CD4-positive, alpha-beta memory T cell (primary cell): Measurements from ENCODE around the gene TMEM91. TPM values are rescaled to one million over a fixed set of nuclear protein-coding genes. Genes with fewer than 3 reads are reported as not detected.
"Not testable (repeated sequence)": the region's sequence is repeated elsewhere in the genome, so short reads cannot be mapped to it uniquely, and the experiment has no call there.

ENCODE experiments used
- CTCF ChIA-PET: fragments of 350-600 bp; sonication (Branson Sonifier 250); formaldehyde crosslinking; loops from one replicate; lab custom pipeline; 2021; ENCODE audit warnings: inconsistent platforms; ENCODE audit not compliant: partially characterized antibody; lab: Charles Lee
- POLR2A ChIA-PET: fragments of 350-600 bp; sonication (Branson Sonifier 250); formaldehyde crosslinking; loops from one replicate; lab custom pipeline; 2021; ENCODE audit not compliant: partially characterized antibody; lab: Charles Lee
- DNase-seq, 5 donors: peaks; one replicate each; pipeline versions ENCODE4 v3.0.0 to v3.0.0-alpha.2; 2020 to 2022; ENCODE audit warnings: mixed read lengths in 1 of 5
- H3K27ac ChIP-seq: one replicate; pipeline ENCODE4 v1.7.0; 2013; ENCODE audit warnings: low read depth, low read length
- H3K27me3 ChIP-seq: 2 replicates; pipeline ENCODE4 v1.7.0; 2013; ENCODE audit warnings: mild to moderate bottlenecking, low read length, moderate library complexity; ENCODE audit not compliant: insufficient read depth
- H3K36me3 ChIP-seq: 2 replicates; pipeline ENCODE4 v1.7.0; 2013; ENCODE audit warnings: mild to moderate bottlenecking, low read length, moderate library complexity; ENCODE audit not compliant: insufficient read depth
- H3K4me1 ChIP-seq: 2 replicates; pipeline ENCODE4 v1.7.0; 2013; ENCODE audit warnings: mild to moderate bottlenecking, low read length, moderate library complexity; ENCODE audit not compliant: insufficient read depth
- H3K4me3 ChIP-seq, 2 donors: one replicate each; pipeline ENCODE4 v1.7.0; 2013; ENCODE audit warnings: low read length in 2 of 2, mild to moderate bottlenecking in 1 of 2
- H3K9me3 ChIP-seq, 2 donors: one replicate each; pipeline ENCODE4 v1.7.0; 2013; ENCODE audit warnings: low read length in 2 of 2, control low read depth in 1 of 2; ENCODE audit not compliant: control insufficient read depth in 1 of 2
- H3K27ac Mint-ChIP-seq, 7 donors: one replicate each; pipeline ENCODE4 v1.8.0; 2020 to 2021; ENCODE audit warnings: mixed read lengths in 7 of 7, mild to moderate bottlenecking in 6 of 7, inconsistent platforms in 3 of 7, moderate library complexity in 3 of 7
- H3K27me3 Mint-ChIP-seq, 2 donors: one replicate each; pipeline ENCODE4 v1.8.0; 2020 to 2021; ENCODE audit warnings: mixed read lengths in 2 of 2
- H3K36me3 Mint-ChIP-seq, 2 donors: one replicate each; pipeline ENCODE4 v1.8.0; 2020 to 2021; ENCODE audit warnings: mixed read lengths in 2 of 2, inconsistent platforms in 1 of 2, mild to moderate bottlenecking in 1 of 2
- H3K4me1 Mint-ChIP-seq, 4 donors: one replicate each; pipeline ENCODE4 v1.8.0; 2020 to 2021; ENCODE audit warnings: mixed read lengths in 4 of 4, mild to moderate bottlenecking in 1 of 4
- H3K4me3 Mint-ChIP-seq, 8 donors: one replicate each; pipeline ENCODE4 v1.8.0; 2020 to 2021; ENCODE audit warnings: mixed read lengths in 8 of 8, mild to moderate bottlenecking in 7 of 8, moderate library complexity in 6 of 8, inconsistent platforms in 3 of 8
- H3K9me3 Mint-ChIP-seq, 8 donors: one replicate each; pipeline ENCODE4 v1.8.0; 2020 to 2021; ENCODE audit warnings: mixed read lengths in 8 of 8, mild to moderate bottlenecking in 5 of 8, inconsistent platforms in 3 of 8, moderate library complexity in 1 of 8
- intact Hi-C: fragments of 100-400 bp; cut with micrococcal nuclease; formaldehyde crosslinking; loops from one replicate; pipeline ENCODE4 v1.15.1; 2023
- polyA plus RNA-seq, 2 donors: library from polyadenylated mRNA; unstranded; fragments of 300-500 nt; fragmentation: Illumina TruSeq; gene quantifications; one replicate each; pipeline ENCODE4 v1.2.3, GENCODE V29; 2021
- total RNA-seq, 2 experiments: library from RNA; stranded (reverse); gene quantifications; one replicate each; pipeline ENCODE4 v1.2.3, GENCODE V29; 2021

The TMEM91 gene
- total and polyA plus RNA-seq, 4 experiments from 2014 or later: 4.8 to 16.1 (median 9.6) TPM

DNA sequence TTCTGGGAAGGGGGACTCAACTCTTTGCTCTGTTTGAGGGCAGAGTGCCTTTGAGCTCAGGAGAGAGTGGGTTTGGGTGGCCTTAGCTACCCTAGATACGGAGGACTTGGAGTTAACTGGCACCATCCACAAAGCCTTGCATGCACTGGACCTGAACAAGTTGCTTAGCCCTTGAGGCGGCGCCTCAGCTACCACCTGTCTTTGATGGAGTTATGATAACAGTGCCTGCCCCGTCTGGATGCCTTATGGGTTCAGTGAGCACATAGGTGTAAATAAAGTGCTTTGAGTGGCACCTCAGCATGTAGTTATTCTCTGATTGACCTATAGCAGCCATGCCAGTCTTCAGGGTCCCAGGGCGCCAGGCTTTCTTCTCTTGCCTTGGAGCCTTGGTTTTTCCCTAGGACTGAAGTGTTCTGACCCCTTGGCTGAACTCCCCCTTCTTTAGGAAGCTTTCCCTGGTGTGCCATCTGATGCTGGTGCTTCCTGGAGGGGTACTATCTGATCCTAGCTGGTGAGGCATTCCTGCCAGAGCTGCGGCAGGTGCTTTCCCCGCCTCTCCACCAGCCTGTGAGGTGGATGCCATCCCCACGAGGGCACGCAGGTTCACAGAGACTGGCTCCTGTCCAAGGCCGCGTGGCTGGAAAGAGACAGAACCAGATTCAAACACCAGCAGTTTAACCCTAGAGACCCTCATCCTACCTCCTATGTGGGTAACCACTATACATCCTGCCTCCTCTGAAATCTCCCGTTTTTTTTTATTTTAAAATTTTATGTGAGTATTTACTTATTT lies 27.0 kb downstream of the TMEM91 start:
- H3K9me3 Mint-ChIP-seq: no peaks in the 10 kb centered on the region
- H3K9me3 ChIP-seq: no peaks in the 10 kb centered on the region
- no peak overlapping the region for H3K4me3 ChIP-seq
- H3K27me3 ChIP-seq: no peaks in the 10 kb centered on the region
- CTCF ChIA-PET: no interaction called here
- no peaks in the 10 kb centered on the region for H3K27me3 Mint-ChIP-seq
- H3K4me1 ChIP-seq: peaks cover 10% of the 10 kb centered on the region
- peaks cover 15 to 36% (median 23%) of the 10 kb centered on the region in 4 donors for H3K4me1 Mint-ChIP-seq
- no peak overlapping the region for H3K4me3 Mint-ChIP-seq
- H3K27ac Mint-ChIP-seq: no peak overlapping the region
- no peak overlapping the region for H3K27ac ChIP-seq
- peaks cover 4 to 15% of the 10 kb centered on the region in 2 donors for H3K36me3 Mint-ChIP-seq
- intact Hi-C loops: no loop called here
- no peak for DNase-seq
- POLR2A ChIA-PET: interaction anchor here (0.7 kb wide), 1 partner anchor 331 kb away, joined by 3 read pairs; no protein-coding TSS in a partner anchor
- no peaks in the 10 kb centered on the region for H3K36me3 ChIP-seq

DNA sequence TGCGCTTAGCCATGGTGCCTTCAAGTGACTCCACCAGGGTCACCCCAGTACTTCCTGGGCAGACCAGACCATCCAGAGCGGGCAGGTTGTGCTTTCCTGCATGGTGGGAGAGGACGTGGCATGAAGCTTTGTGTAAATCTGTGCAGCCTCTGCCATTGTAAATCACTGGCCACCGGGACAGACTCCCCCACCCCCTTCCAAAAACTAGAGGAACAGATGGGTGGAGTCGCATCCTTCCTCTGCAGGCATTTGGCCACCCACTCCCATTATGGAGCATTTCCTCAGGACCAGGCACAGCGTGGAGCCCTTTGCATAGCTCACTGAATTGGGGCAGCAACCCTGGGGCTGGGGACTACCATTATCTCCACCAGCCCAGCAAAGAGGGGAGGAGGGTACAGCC lies 29.4 kb downstream of the TMEM91 start:
- peaks cover 14 to 35% (median 25%) of the 10 kb centered on the region in 4 donors for H3K4me1 Mint-ChIP-seq
- Histone ChIP-seq H3K27me3 (no peaks in the 10 kb centered on the region), H3K4me1 (peaks cover 4% of the 10 kb centered on the region), H3K4me3 (no peak overlapping the region), H3K27ac (no peak overlapping the region), H3K9me3 (no peaks in the 10 kb centered on the region), H3K36me3 (peaks cover 3% of the 10 kb centered on the region)
- peaks cover 8 to 24% of the 10 kb centered on the region in 2 donors for H3K36me3 Mint-ChIP-seq
- ChIA-PET CTCF (interaction anchor here (1.2 kb wide), 1 partner anchor 41 kb away, joined by 3 read pairs; no protein-coding TSS in a partner anchor), POLR2A (no interaction called here)
- no peak overlapping the region for H3K27ac Mint-ChIP-seq
- no peaks in the 10 kb centered on the region for H3K9me3 Mint-ChIP-seq
- intact Hi-C loops: no loop called here
- H3K4me3 Mint-ChIP-seq: no peak overlapping the region
- H3K27me3 Mint-ChIP-seq: no peaks in the 10 kb centered on the region
- DNase-seq: no peak

DNA sequence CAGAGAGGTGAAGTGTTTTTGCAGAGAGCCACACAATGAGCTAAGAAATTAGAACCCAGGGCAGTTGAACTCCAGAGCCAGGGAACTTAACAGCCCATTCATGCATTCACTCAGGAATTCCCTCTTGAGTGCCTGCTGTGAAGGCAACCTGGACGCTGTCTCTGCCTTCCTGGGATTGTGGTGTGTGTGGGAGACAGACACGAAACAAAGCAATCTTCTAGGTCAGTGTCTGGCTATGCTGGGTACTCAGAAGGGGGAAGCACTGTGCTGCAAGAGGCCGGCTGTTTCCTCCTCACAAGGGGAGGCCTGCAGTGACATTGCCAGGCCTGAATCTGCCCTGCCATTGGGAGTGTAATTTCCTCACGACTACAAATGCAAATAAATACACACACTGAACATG lies 30.9 kb downstream of the TMEM91 start:
- H3K27me3 ChIP-seq: no peaks in the 10 kb centered on the region
- Mint-ChIP-seq H3K4me3 (no peak overlapping the region), H3K4me1 (peaks cover 11 to 29% (median 16%) of the 10 kb centered on the region in 4 donors), H3K36me3 (peaks cover 7 to 28% of the 10 kb centered on the region in 2 donors), H3K27me3 (no peaks in the 10 kb centered on the region), H3K27ac (peak overlapping the region in 1 of 7 donors; percentile 53), H3K9me3 (no peaks in the 10 kb centered on the region)
- POLR2A ChIA-PET: no interaction called here
- H3K4me1 ChIP-seq: peaks cover 4% of the 10 kb centered on the region
- no peak for DNase-seq
- no peak overlapping the region for H3K4me3 ChIP-seq
- no peak overlapping the region for H3K27ac ChIP-seq
- H3K9me3 ChIP-seq: no peaks in the 10 kb centered on the region
- intact Hi-C loops: no loop called here
- H3K36me3 ChIP-seq: peaks cover 14% of the 10 kb centered on the region
- CTCF ChIA-PET: interaction anchor here (1.2 kb wide), 1 partner anchor 43 kb away, joined by 3 read pairs; no protein-coding TSS in a partner anchor

- Mint-ChIP-seq H3K27ac (no peak overlapping the region), H3K9me3 (no peaks in the 10 kb centered on the region)
These were observed 31.9 kb downstream of the TMEM91 start for GRCh38 chr19:41408256-41408655.

DNA sequence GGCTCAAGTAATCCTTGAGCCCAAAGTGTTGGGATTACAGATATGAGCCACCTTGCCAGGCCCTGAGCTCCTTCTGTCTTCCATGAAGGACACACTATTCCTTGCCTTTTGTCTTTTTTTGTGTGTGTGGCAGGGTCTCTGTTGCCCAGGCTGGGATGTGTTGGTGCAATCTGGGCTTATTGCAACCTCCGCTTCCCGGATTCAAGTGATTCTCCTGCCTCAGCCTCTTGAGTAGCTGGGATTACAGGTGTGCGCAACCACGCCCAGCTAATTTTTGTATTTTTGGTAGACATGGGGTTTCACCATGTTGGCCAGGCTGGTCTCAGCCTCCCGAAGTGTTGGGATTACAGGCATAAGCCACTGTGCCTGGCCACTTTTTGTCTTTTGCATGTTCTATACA lies 32.5 kb downstream of the TMEM91 start:
- H3K4me3 ChIP-seq, H3K27me3 Mint-ChIP-seq, H3K4me1 ChIP-seq, intact Hi-C loops, H3K9me3 Mint-ChIP-seq, CTCF ChIA-PET, DNase-seq, H3K9me3 ChIP-seq, H3K4me3 Mint-ChIP-seq, H3K27me3 ChIP-seq, H3K27ac ChIP-seq: not testable (repeated sequence)
- peaks cover 12 to 32% of the 10 kb centered on the region in 2 donors for H3K36me3 Mint-ChIP-seq
- peaks cover 25% of the 10 kb centered on the region for H3K36me3 ChIP-seq
- H3K27ac Mint-ChIP-seq: peak overlapping the region in 2 of 7 donors; percentile 10 to 77
- H3K4me1 Mint-ChIP-seq: peaks cover 8 to 21% (median 15%) of the 10 kb centered on the region in 4 donors
- POLR2A ChIA-PET: interaction anchor here (1.4 to 2.1 kb wide), 2 partner anchors 12 to 51 kb away, joined by 3 to 4 read pairs; no protein-coding TSS in a partner anchor

More at GRCh38 chr19:41408256-41408655, 31.9 kb downstream of the TMEM91 start:
- no peak for DNase-seq
- no peaks in the 10 kb centered on the region for H3K27me3 ChIP-seq
- peaks cover 19% of the 10 kb centered on the region for H3K36me3 ChIP-seq
- Mint-ChIP-seq H3K4me3 (no peak overlapping the region), H3K36me3 (peaks cover 7 to 30% of the 10 kb centered on the region in 2 donors), H3K27me3 (no peaks in the 10 kb centered on the region), H3K4me1 (peaks cover 11 to 25% (median 16%) of the 10 kb centered on the region in 4 donors)
- intact Hi-C loops: no loop called here
- H3K4me1 ChIP-seq: peaks cover 4% of the 10 kb centered on the region
- H3K9me3 ChIP-seq: no peaks in the 10 kb centered on the region
- no peak overlapping the region for H3K27ac ChIP-seq
- ChIA-PET POLR2A (interaction anchor here (1.4 to 2.1 kb wide), 2 partner anchors 13 to 50 kb away, joined by 3 to 4 read pairs; no protein-coding TSS in a partner anchor), CTCF (interaction anchor here (0.7 kb wide), 1 partner anchor 1470 kb away, joined by 3 read pairs; no protein-coding TSS in a partner anchor)
- no peak overlapping the region for H3K4me3 ChIP-seq

GRCh38 chr19:41409288-41409687 lies 33.0 kb downstream of the TMEM91 start:
- Histone ChIP-seq H3K9me3 (no peaks in the 10 kb centered on the region), H3K36me3 (peaks cover 29% of the 10 kb centered on the region), H3K27me3 (no peaks in the 10 kb centered on the region), H3K4me3 (no peak overlapping the region), H3K4me1 (peaks cover 4% of the 10 kb centered on the region), H3K27ac (no peak overlapping the region)
- POLR2A ChIA-PET: interaction anchor here (1.4 to 2.1 kb wide), 2 partner anchors 11 to 51 kb away, joined by 3 to 4 read pairs; no protein-coding TSS in a partner anchor
- H3K4me3 Mint-ChIP-seq: no peak overlapping the region
- H3K27me3 Mint-ChIP-seq: no peaks in the 10 kb centered on the region
- H3K9me3 Mint-ChIP-seq: no peaks in the 10 kb centered on the region
- H3K27ac Mint-ChIP-seq: peak overlapping the region in 3 of 7 donors; percentile 19 to 87 (median 29)
- intact Hi-C loops: no loop called here
- CTCF ChIA-PET: interaction anchor here (1.0 kb wide), 1 partner anchor 22 kb away, joined by 3 read pairs; no protein-coding TSS in a partner anchor
- no peak for DNase-seq
- H3K4me1 Mint-ChIP-seq: peaks cover 8 to 21% (median 15%) of the 10 kb centered on the region in 4 donors
- peaks cover 12 to 34% of the 10 kb centered on the region in 2 donors for H3K36me3 Mint-ChIP-seq
